Thymus (tissue), 11 donors: ENCODE results near the gene SARM1. TPM values are rescaled to one million over a fixed set of nuclear protein-coding genes. Genes with fewer than 3 reads are reported as not detected.
A peak's percentile ranks its signal among the peaks of the same experiment; 100 is the strongest.

Experiments
- DNase-seq, 9 donors: peaks; one replicate each; pipeline ENCODE4 v3.0.0-alpha.2; 2013; ENCODE audit warnings: low spot score in 9 of 9, low read depth in 6 of 9, missing footprints in 1 of 9
- H3K27ac ChIP-seq, 2 donors: one replicate each; pipeline ENCODE4 v1.5.1; 2013; ENCODE audit warnings: control low read depth in 1 of 2, low read depth in 1 of 2, low read length in 1 of 2, mild to moderate bottlenecking in 1 of 2, moderate library complexity in 1 of 2
- H3K27me3 ChIP-seq, 2 donors: one replicate each; pipeline ENCODE4 v1.5.1; 2013; ENCODE audit warnings: low read length in 1 of 2; ENCODE audit not compliant: control insufficient read depth in 2 of 2, insufficient read depth in 1 of 2
- H3K36me3 ChIP-seq, 2 donors: one replicate each; pipeline ENCODE4 v1.5.1; 2013; ENCODE audit warnings: low read length in 1 of 2, mild to moderate bottlenecking in 1 of 2, moderate library complexity in 1 of 2; ENCODE audit not compliant: control insufficient read depth in 2 of 2, insufficient read depth in 2 of 2
- H3K4me1 ChIP-seq, 2 donors: one replicate each; pipeline ENCODE4 v1.5.1; 2013; ENCODE audit warnings: low read length in 2 of 2; ENCODE audit not compliant: control insufficient read depth in 2 of 2, insufficient read depth in 2 of 2
- H3K4me3 ChIP-seq, 2 donors: one replicate each; pipeline ENCODE4 v1.5.1; 2013; ENCODE audit warnings: low read length in 2 of 2, control low read depth in 1 of 2, mild to moderate bottlenecking in 1 of 2
- H3K9me3 ChIP-seq, 2 donors: one replicate each; pipeline ENCODE4 v1.5.1; 2013; ENCODE audit warnings: low read length in 1 of 2, mild to moderate bottlenecking in 1 of 2; ENCODE audit not compliant: control insufficient read depth in 2 of 2, insufficient read depth in 1 of 2
- WGBS: extraction: QIAGEN DNeasy Blood & Tissue Kit; methylation state at CpG from one replicate; pipeline ENCODE4 v1.1.7; 2013; 5-methylcytosine and 5-hydroxymethylcytosine counted together
- polyA plus RNA-seq: library from polyadenylated mRNA; stranded (reverse); fragments of 200-250 nt; gene quantifications from one replicate; pipeline ENCODE4 v1.2.3, GENCODE V29; 2013
- total RNA-seq: library from RNA; stranded (reverse); fragments of 120-200 nt; gene quantifications from one replicate; pipeline ENCODE4 v1.2.4, GENCODE V29; 2013
- donor health status: healthy.

The SARM1 gene
- total and polyA plus RNA-seq, 2 donors = 1.2 to 5.4 TPM

GRCh38 chr17:28402844-28403243 lies 31.4 kb downstream of the SARM1 start:
- peaks cover 8 to 41% of the 10 kb centered on the region in 2 donors for H3K27me3 ChIP-seq
- WGBS = 92% methylated on average over 6 of the region's 6 CpGs
- peaks cover 0 to 3% of the 10 kb centered on the region in 2 donors for H3K4me1 ChIP-seq
- H3K9me3 ChIP-seq = no peaks in the 10 kb centered on the region
- no peak overlapping the region for H3K4me3 ChIP-seq
- no peak overlapping the region for H3K27ac ChIP-seq
- DNase-seq = no peak
- H3K36me3 ChIP-seq = no peaks in the 10 kb centered on the region

- Histone ChIP-seq H3K36me3 (no peaks in the 10 kb centered on the region), H3K4me3 (peak overlapping the region in 1 of 2 donors; percentile 6), H3K27ac (no peak overlapping the region), H3K27me3 (peaks cover 8 to 50% of the 10 kb centered on the region in 2 donors), H3K4me1 (peaks cover 0 to 3% of the 10 kb centered on the region in 2 donors), H3K9me3 (no peaks in the 10 kb centered on the region)
- WGBS = 91% methylated on average over 2 of the region's 2 CpGs
- DNase-seq = no peak
These were observed 32.5 kb downstream of the SARM1 start for GRCh38 chr17:28404007-28404406.

- WGBS = 95% methylated on average over 5 of the region's 5 CpGs
- H3K36me3 ChIP-seq = no peaks in the 10 kb centered on the region
- no peaks in the 10 kb centered on the region for H3K9me3 ChIP-seq
- H3K4me1 ChIP-seq = peaks cover 0 to 3% of the 10 kb centered on the region in 2 donors
- no peak overlapping the region for H3K27ac ChIP-seq
- no peak for DNase-seq
- H3K27me3 ChIP-seq = peaks cover 8 to 50% of the 10 kb centered on the region in 2 donors
- peak overlapping the region in 1 of 2 donors; percentile 6 for H3K4me3 ChIP-seq
These were observed 32.9 kb downstream of the SARM1 start for GRCh38 chr17:28404461-28404811.

DNA sequence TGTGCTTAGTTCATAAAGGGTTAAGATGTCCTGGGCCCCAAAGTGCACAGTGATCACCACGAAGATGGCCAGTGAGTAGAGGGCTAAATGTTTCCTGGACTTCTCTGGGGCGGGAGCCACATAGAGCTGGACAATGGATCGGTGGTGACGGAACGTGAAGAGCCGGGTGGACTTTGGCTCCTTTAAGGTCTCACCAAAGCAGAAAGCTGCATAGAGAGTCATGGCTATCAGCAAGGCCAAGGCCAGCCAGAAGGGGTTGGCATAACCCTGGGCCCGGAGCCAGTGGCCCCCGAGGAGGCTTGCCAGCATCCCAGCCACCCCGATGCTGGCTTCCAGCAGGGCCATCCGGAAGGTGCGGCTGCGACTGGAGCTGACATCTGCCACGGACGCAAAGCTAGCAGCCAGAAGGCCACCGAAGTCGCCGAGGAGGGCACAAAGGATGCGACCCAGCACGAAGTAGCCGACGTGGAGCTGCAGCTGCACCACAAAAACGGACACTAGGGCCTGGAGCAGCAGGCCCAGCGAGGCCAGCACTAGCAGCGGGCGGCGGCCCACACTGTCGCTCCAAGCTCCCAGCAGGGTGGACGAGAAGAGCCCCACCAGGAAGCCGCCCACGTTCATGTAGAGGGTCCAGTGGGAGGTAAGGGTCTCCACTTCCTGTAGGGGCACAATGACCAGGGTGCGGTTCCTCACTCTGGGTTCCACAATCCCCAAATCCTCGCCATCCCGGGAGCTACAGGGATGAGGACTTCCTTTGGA lies 33.5 kb downstream of the SARM1 start:
- no peak for DNase-seq
- peaks cover 8 to 50% of the 10 kb centered on the region in 2 donors for H3K27me3 ChIP-seq
- no peak overlapping the region for H3K27ac ChIP-seq
- H3K4me1 ChIP-seq = peaks cover 0 to 3% of the 10 kb centered on the region in 2 donors
- no peaks in the 10 kb centered on the region for H3K36me3 ChIP-seq
- H3K9me3 ChIP-seq = no peaks in the 10 kb centered on the region
- H3K4me3 ChIP-seq = peak overlapping the region in 1 of 2 donors; percentile 29
- 90% methylated on average over 33 of the region's 33 CpGs for WGBS

DNA sequence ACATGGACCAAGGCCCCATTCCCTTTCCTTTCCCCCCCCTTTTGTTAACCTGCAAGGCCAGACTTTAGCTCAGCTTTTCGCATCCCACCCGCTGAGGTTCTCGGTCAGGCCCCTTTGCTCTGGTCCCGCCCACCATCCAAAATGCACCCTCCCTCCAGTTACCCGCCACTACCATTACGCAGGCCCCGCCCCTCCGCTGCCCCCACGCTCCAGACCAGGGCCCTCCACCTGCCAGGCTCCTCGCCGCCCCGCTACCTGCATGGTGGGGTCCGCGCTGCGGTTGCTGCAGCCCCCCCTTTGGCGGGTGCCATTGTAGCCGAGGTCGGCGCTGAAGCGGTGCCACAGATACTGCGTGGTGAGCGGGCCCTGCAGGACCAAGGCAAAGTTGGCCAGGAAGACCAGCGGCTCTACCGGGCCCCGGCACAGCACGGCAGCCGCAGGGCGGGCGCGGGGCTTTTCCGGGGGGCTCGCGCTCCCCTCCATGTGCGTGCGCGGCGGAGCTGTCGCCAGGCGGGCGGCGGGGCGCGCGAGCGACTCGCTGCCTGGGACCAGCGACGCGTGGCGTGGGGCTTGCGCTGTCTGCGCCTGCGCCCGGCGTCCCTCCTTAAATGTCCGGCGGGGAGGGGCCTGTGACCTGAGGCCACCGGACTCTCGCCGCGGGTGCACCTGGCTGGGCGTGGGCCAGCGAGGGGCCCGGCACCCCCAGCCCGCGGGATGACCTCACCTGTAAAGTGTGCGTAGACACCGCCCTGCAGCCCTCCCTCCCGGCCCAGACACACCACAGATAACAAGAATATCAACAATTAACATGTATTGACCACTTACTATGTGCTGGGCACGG lies 34.4 kb downstream of the SARM1 start, which contains the start of gene SLC46A1:
Gene SLC46A1, minus strand, starts transcription at position 581 of the 841 bp plus-strand sequence. Its CDS starts 98 bp downstream, at position 483.
- peak in 1 of 9 donors; percentile 5 for DNase-seq
- H3K36me3 ChIP-seq = no peaks in the 10 kb centered on the region
- WGBS = 2% methylated on average over 70 of the region's 70 CpGs
- peak within 1 kb of the TSS in 1 of 2 donors; percentile 46 for H3K27ac ChIP-seq
- peaks cover 0 to 3% of the 10 kb centered on the region in 2 donors for H3K4me1 ChIP-seq
- peak within 1 kb of the TSS; percentile 29 to 40 for H3K4me3 ChIP-seq
- peaks cover 8 to 50% of the 10 kb centered on the region in 2 donors for H3K27me3 ChIP-seq
- no peaks in the 10 kb centered on the region for H3K9me3 ChIP-seq

DNA sequence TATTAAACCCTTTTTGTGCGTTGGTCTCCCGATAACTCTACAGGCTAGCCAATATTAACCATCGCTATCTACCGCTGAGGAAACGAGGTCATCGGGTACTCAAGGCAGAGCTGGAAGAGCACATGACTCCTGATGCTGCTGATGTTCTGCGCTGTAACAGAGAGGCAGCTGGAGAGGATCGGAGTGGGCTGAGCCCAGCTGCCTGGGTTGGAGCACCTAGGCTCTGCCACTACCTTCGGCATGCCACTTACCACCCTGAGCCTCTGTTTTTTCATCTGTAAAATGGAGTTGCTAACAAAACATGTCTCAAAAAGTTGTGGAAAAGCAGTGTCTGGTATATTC lies 35.0 kb downstream of the SARM1 start:
- H3K4me3 ChIP-seq = peak overlapping the region in 1 of 2 donors; percentile 40
- H3K27me3 ChIP-seq = peaks cover 8 to 50% of the 10 kb centered on the region in 2 donors
- H3K36me3 ChIP-seq = no peaks in the 10 kb centered on the region
- no peak for DNase-seq
- peaks cover 0 to 3% of the 10 kb centered on the region in 2 donors for H3K4me1 ChIP-seq
- H3K27ac ChIP-seq = no peak overlapping the region
- 50% methylated on average over 9 of the region's 9 CpGs for WGBS
- no peaks in the 10 kb centered on the region for H3K9me3 ChIP-seq

GRCh38 chr17:28407130-28407973 lies 35.9 kb downstream of the SARM1 start:
- H3K4me3 ChIP-seq = no peak overlapping the region
- WGBS = 93% methylated on average over 5 of the region's 5 CpGs

GRCh38 chr17:28407974-28408306 lies 36.4 kb downstream of the SARM1 start:
- no peak overlapping the region for H3K27ac ChIP-seq
- peaks cover 8 to 50% of the 10 kb centered on the region in 2 donors for H3K27me3 ChIP-seq
- H3K4me1 ChIP-seq = peaks cover 0 to 3% of the 10 kb centered on the region in 2 donors
- WGBS = 91% methylated on average over 1 of the region's 1 CpG
- H3K36me3 ChIP-seq = no peaks in the 10 kb centered on the region
- H3K9me3 ChIP-seq = no peaks in the 10 kb centered on the region
- no peak overlapping the region for H3K4me3 ChIP-seq
- DNase-seq = no peak

More at GRCh38 chr17:28407130-28407973, 35.9 kb downstream of the SARM1 start:
- peak in 2 of 9 donors; percentile 10 to 28 for DNase-seq
- H3K27ac ChIP-seq = no peak overlapping the region
- peaks cover 8 to 50% of the 10 kb centered on the region in 2 donors for H3K27me3 ChIP-seq
- H3K9me3 ChIP-seq = no peaks in the 10 kb centered on the region
- H3K4me1 ChIP-seq = peaks cover 0 to 3% of the 10 kb centered on the region in 2 donors
- no peaks in the 10 kb centered on the region for H3K36me3 ChIP-seq
